ENCODE results near the gene PNPLA7. TPM values are rescaled to one million over a fixed set of nuclear protein-coding genes. Genes with fewer than 3 reads are reported as not detected.
"Not testable (repeated sequence)": the region's sequence is repeated elsewhere in the genome, so short reads cannot be mapped to it uniquely, and the experiment has no call there.

The PNPLA7 gene
- polyA plus RNA-seq, 3 donors from 2014 or later, result 0.24 to 0.53 (median 0.32) TPM

DNA sequence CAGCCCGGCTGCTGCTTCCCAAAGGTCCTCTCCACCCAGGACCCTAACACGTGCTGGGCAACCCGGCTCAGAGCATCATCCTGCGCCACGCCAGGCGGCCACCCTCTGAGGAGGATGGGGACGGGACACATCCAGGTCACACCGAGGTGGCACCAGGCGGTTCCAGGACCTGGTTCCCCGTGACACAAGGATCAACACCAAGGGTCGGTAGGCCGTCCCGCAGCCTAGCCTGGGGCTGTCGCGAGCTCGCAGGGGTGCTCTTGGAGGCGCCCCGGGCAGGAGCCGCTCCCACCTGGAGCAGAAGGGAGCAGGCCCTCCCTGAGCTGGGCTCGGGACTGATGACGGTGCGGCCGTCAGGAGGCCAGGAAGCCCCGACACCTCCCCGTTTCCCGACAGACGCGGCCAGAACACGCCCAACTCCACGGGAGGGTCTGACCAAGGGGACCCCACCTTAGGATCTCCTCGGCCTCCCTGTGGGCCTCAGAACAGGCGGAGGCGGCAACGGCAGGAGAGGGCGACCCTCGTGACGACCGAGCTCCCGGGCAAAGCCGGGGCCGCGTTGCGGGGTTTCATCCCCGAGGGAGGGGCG, 133.5 kb downstream of the PNPLA7 start:
- H3K9me3 Mint-ChIP-seq, result no peaks in the 10 kb centered on the region
- DNase-seq, result no peak
- H3K4me1 Mint-ChIP-seq, result peaks cover 15 to 25% of the 10 kb centered on the region in 2 donors
- no peaks in the 10 kb centered on the region for H3K36me3 Mint-ChIP-seq
- no peak overlapping the region for H3K4me3 Mint-ChIP-seq
- peaks cover 0 to 2% (median 1%) of the 10 kb centered on the region in 3 donors for H3K27me3 Mint-ChIP-seq (ENCODE audit: low read depth in 3 of 3)
- H3K27ac Mint-ChIP-seq, result no peak overlapping the region

DNA sequence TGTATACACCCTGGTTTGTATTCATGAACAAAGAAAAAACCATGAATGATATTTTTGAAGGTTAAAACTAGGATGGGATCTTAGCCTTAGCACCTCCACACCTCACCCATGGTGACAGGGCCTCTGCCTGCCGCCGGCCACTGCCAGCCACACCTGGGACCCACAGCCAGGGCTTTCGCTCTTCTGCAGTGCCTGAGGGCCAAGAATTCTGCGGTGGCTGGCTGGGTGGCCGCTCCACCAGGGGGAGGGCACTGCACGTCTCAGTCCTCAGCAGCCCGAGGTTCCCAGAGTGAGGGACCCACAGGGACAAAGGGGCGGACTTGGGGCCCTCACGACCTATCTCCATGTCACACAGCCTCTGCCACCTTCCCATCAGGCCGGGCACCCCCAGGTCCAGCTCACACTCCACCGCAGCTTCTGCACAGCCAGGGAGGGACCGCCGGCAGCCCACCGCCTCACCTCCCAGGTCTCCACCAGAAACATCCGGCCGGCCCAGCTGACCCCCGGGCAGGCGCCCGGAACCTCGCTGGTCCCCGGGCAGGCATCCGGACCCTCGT, 134.1 kb downstream of the PNPLA7 start:
- Mint-ChIP-seq H3K36me3 (no peaks in the 10 kb centered on the region), H3K27ac (no peak overlapping the region), H3K27me3 (ENCODE audit: low read depth in 3 of 3) (peaks cover 0 to 3% (median 1%) of the 10 kb centered on the region in 3 donors), H3K9me3 (no peaks in the 10 kb centered on the region), H3K4me1 (peaks cover 15 to 25% of the 10 kb centered on the region in 2 donors), H3K4me3 (peak overlapping the region in 1 of 5 donors; percentile 9)
- no peak for DNase-seq

DNA sequence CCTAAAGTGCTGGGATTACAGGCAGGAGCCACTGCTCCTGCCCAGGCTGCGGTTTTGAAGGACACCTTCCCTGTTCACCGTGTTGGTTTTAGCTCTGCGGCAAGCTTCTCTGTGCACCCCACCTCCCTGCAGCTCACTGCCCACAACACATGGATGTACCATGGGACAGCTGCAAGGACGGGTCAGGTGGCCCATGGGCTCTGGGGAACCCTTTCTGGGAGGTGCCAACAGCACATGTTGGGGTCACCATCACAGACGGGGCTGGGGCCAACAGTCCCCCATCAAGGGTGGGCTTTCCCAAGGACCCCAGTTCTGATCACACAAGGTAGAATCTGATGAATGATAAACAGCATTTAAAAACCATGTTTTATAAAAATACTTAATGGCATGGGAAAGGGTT, 134.8 kb downstream of the PNPLA7 start:
- H3K36me3 Mint-ChIP-seq, result no peaks in the 10 kb centered on the region
- peak overlapping the region in 1 of 6 donors; percentile 10 for H3K27ac Mint-ChIP-seq
- H3K4me3 Mint-ChIP-seq, result no peak overlapping the region
- peaks cover 0 to 3% (median 1%) of the 10 kb centered on the region in 3 donors for H3K27me3 Mint-ChIP-seq (ENCODE audit: low read depth in 3 of 3)
- DNase-seq, result no peak
- peaks cover 17 to 26% of the 10 kb centered on the region in 2 donors for H3K4me1 Mint-ChIP-seq
- H3K9me3 Mint-ChIP-seq, result no peaks in the 10 kb centered on the region

DNA sequence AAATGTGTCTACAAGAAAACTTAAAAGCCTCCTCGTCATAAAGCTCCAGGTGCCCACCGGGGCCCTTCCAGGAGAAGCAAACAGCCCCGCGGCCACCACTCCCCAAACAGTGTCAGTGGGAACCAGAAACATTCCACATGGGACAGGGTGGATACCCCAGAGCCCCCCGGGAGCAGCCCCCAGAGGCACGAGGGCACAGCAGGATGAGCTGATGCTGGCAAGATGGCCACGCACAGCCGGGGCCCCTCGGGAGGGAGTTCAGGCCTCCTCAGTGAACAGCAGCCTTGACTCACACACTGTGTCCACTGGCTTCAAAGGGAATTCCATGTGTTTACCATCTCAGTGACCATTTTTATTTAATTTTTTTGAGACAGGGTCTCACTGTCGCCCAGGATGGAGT, 137.8 kb downstream of the PNPLA7 start:
- Mint-ChIP-seq H3K36me3 (no peaks in the 10 kb centered on the region), H3K27ac (peak overlapping the region in 1 of 6 donors; percentile 55), H3K4me1 (peaks cover 25 to 39% of the 10 kb centered on the region in 2 donors), H3K27me3 (ENCODE audit: low read depth in 3 of 3) (peaks cover 0 to 3% (median 1%) of the 10 kb centered on the region in 3 donors), H3K4me3 (peak overlapping the region in 2 of 5 donors; percentile 30 to 33), H3K9me3 (no peaks in the 10 kb centered on the region)
- DNase-seq, result no peak

DNA sequence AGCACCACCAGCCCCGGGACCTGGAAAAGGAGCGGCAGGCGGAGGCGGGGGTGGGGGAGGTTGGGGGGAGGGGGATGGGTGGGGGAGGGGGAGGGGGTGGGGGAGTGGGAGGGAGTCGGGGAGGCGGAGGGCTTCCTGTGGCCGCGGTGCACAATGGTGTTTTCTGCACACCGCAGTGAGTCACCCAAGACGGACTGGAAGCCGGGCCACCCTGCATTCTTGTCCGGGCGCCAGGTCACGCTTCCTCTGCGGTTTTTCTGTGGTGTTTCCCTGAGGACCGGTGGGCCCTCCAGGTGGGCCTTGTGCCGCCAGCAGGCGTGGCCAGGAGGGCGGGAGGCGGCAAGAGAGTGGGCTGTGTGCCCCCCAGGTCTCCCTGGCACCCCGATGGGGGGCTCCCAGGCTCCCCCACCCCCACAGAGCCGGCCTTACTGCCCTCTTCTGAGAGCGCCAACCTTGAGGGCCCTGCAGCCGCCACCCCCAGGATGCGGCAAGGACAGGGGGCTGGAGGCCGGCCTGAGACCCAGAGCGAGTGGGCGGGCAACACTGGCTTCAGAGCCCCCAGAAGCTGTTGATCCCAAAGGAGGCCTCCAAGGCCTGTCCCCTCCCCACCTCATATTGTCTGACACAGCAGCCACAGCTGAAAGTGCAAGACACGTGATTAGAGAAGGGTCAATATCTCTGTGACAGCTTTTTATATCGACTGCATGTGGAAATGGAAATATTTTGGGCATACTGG, 138.4 kb downstream of the PNPLA7 start:
- Mint-ChIP-seq H3K27ac (peak overlapping the region in 3 of 6 donors; percentile 55 to 74 (median 55)), H3K9me3 (no peaks in the 10 kb centered on the region), H3K36me3 (no peaks in the 10 kb centered on the region), H3K4me3 (peak overlapping the region; percentile 33 to 61 (median 53)), H3K27me3 (ENCODE audit: low read depth in 3 of 3) (peaks cover 0 to 3% (median 3%) of the 10 kb centered on the region in 3 donors), H3K4me1 (peaks cover 25 to 39% of the 10 kb centered on the region in 2 donors)
- peak; percentile 57 to 74 (median 70) for DNase-seq

DNA sequence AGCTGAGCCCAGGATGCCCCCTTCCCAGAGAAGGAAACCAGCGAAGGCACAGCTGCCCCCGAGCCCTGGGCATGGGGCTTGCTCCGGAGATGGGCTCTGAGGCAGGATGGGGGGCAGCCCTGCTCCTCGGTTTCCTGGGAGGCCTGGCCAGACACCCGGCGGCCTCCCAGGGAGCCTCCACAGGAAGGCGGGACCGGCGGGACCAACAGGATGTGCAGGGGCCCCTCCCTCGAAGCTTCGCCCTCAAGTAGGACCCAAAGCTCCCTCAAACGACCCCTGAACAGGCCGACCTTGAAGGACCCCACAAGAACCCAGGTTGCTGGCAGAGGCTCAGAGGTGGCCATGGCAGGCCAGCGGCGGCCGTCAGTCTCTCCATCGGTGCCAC, 138.9 kb downstream of the PNPLA7 start:
- Mint-ChIP-seq H3K9me3 (no peaks in the 10 kb centered on the region), H3K4me3 (peak overlapping the region in 3 of 5 donors; percentile 23 to 53 (median 24)), H3K27ac (no peak overlapping the region), H3K36me3 (no peaks in the 10 kb centered on the region), H3K27me3 (ENCODE audit: low read depth in 3 of 3) (peaks cover 0 to 3% (median 3%) of the 10 kb centered on the region in 3 donors), H3K4me1 (peaks cover 26 to 39% of the 10 kb centered on the region in 2 donors)
- no peak for DNase-seq

DNA sequence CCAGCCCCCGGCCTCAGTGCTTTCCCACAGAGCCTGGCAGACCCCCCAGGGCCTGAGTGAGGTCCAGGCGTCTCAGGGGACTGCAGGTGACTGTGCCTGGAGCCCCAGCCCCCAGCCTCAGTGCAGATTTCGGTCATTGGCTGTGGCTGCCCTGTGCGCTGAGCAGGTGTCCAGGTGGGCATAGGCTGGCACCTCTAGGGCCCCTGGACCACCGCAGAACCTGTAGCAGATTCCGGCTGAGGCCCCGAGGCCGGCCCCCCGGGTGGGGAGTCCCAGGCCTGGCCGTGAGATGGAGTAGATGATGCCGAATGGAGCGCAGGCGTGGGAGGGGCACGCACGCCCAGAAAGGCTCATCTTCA, 139.3 kb downstream of the PNPLA7 start:
- H3K9me3 Mint-ChIP-seq, result no peaks in the 10 kb centered on the region
- DNase-seq, result no peak
- no peak overlapping the region for H3K27ac Mint-ChIP-seq
- H3K36me3 Mint-ChIP-seq, result no peaks in the 10 kb centered on the region
- peaks cover 0 to 4% (median 3%) of the 10 kb centered on the region in 3 donors for H3K27me3 Mint-ChIP-seq (ENCODE audit: low read depth in 3 of 3)
- H3K4me3 Mint-ChIP-seq, result no peak overlapping the region
- peaks cover 30 to 42% of the 10 kb centered on the region in 2 donors for H3K4me1 Mint-ChIP-seq

DNA sequence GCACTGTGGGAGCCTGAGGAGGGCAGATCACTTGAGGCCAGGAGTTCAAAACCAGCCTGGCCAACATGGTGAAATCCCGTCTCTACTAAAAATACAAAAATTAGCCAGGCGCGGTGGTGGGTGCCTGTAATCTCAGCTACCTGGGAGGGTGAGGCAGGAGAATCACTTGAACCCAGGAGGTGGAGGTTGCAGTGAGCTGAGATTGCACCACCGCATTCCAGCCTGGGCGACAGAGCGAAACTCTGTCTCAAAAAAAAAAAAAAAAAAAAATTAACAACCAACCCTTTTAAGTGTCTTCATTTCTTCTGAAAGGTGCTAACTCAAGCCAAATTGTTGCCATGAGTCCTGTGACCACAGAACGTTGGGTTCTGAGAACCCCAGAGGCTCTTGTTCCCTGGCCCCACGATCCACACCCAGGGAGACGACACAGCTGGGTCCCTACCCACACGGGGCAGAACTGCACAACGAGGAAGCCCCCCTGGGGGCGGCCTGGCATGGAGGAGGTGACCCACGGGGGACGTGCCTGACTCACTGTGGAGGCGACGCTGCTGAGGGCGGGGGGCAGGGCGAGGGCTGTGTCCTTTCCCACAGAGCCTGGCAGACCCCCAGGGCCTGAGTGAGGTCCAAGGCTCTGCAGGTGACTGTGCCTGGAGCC, 139.8 kb downstream of the PNPLA7 start:
- DNase-seq; H3K36me3 Mint-ChIP-seq; H3K27me3 Mint-ChIP-seq (ENCODE audit: low read depth in 3 of 3); H3K9me3 Mint-ChIP-seq: not testable (repeated sequence)
- Mint-ChIP-seq H3K4me3 (peak overlapping the region; percentile 50 to 77 (median 68)), H3K4me1 (peaks cover 35 to 42% of the 10 kb centered on the region in 2 donors), H3K27ac (peak overlapping the region in 1 of 6 donors; percentile 69)

Other genes starting within 250 kb of the PNPLA7 start
- under 1 TPM in 1 of 3 donors, not detected in 2; 0.14 TPM for gene NRARP, start 248.1 kb downstream of the PNPLA7 start, polyA plus RNA-seq
- 1 to 10 TPM; 1.6 to 6.3 (median 4.3) TPM for gene EXD3, start 127.2 kb downstream of the PNPLA7 start, polyA plus RNA-seq
- 1 to 10 TPM; 1.2 to 2.1 (median 1.4) TPM for gene NOXA1, start 127.0 kb downstream of the PNPLA7 start, polyA plus RNA-seq
- not detected for gene ENTPD8, start 109.0 kb downstream of the PNPLA7 start, polyA plus RNA-seq
- 10 to 100 TPM in 1 of 3 donors, 1 to 10 TPM in 2; 9.4 to 14.3 (median 9.6) TPM for gene NSMF, start 91.1 kb downstream of the PNPLA7 start, polyA plus RNA-seq
- gene MRPL41, start 1.5 kb upstream of the PNPLA7 start, polyA plus RNA-seq, result 10 to 100 TPM; 27.2 to 87.7 (median 48.8) TPM
- gene DPH7, start 28.5 kb upstream of the PNPLA7 start, polyA plus RNA-seq, result 10 to 100 TPM; 21.4 to 32.4 (median 30.1) TPM
- 1 to 10 TPM; 1.5 to 7.0 (median 3.3) TPM for gene ZMYND19, start 40.1 kb upstream of the PNPLA7 start, polyA plus RNA-seq
- 10 to 100 TPM; 39.1 to 60.7 (median 57.3) TPM for gene ARRDC1, start 55.3 kb upstream of the PNPLA7 start, polyA plus RNA-seq
- gene EHMT1, start 68.6 kb upstream of the PNPLA7 start, polyA plus RNA-seq, result 10 to 100 TPM; 14.1 to 62.7 (median 14.8) TPM